Superior temporal gyrus (tissue), 1 donor: ENCODE results near the gene GLG1.
"Not testable (repeated sequence)": the region's sequence is repeated elsewhere in the genome, so short reads cannot be mapped to it uniquely, and the experiment has no call there.

ENCODE experiments used
- DNase-seq: peaks from one replicate; pipeline ENCODE4 v3.0.0-alpha.2; 2016; ENCODE audit errors: extremely low spot score

GLG1 gene

GRCh38 chr16:74446866-74447265 lies 160.0 kb downstream of the GLG1 start:
- DNase-seq = no peak

GRCh38 chr16:74443624-74444346 lies 163.1 kb downstream of the GLG1 start:
- not testable (repeated sequence) for DNase-seq

- DNase-seq = no peak
Measured at GRCh38 chr16:74439685-74440084, 167.2 kb downstream of the GLG1 start.

GRCh38 chr16:74438492-74438979 lies 168.4 kb downstream of the GLG1 start:
- no peak for DNase-seq

- DNase-seq = no peak
Measured at GRCh38 chr16:74431516-74431915, 175.4 kb downstream of the GLG1 start.

GRCh38 chr16:74430036-74430712 lies 176.7 kb downstream of the GLG1 start:
- DNase-seq = peak; percentile 57

GRCh38 chr16:74428493-74428892 lies 178.4 kb downstream of the GLG1 start:
- not testable (repeated sequence) for DNase-seq

- not testable (repeated sequence) for DNase-seq
Measured at GRCh38 chr16:74425751-74426150, 181.2 kb downstream of the GLG1 start.

GRCh38 chr16:74423721-74424120 lies 183.2 kb downstream of the GLG1 start:
- not testable (repeated sequence) for DNase-seq

GRCh38 chr16:74422086-74422485 lies 184.8 kb downstream of the GLG1 start:
- DNase-seq = not testable (repeated sequence)

- not testable (repeated sequence) for DNase-seq
Measured at GRCh38 chr16:74421482-74421785, 185.5 kb downstream of the GLG1 start.

- not testable (repeated sequence) for DNase-seq
Measured at GRCh38 chr16:74420612-74421481, 186.1 kb downstream of the GLG1 start, which contains the start of gene CLEC18B. Gene CLEC18B, minus strand, starts transcription at chr16:74421478. Its CDS starts 208 bp downstream, at chr16:74421270.

GRCh38 chr16:74419811-74420210 lies 187.1 kb downstream of the GLG1 start:
- not testable (repeated sequence) for DNase-seq

GRCh38 chr16:74417897-74418296 lies 189.0 kb downstream of the GLG1 start:
- DNase-seq = not testable (repeated sequence)

- DNase-seq = not testable (repeated sequence)
Measured at GRCh38 chr16:74413920-74414319, 193.0 kb downstream of the GLG1 start.

- DNase-seq = not testable (repeated sequence)
Measured at GRCh38 chr16:74413485-74413884, 193.4 kb downstream of the GLG1 start.

- DNase-seq = not testable (repeated sequence)
Measured at GRCh38 chr16:74412775-74413390, 194.0 kb downstream of the GLG1 start.

GRCh38 chr16:74412138-74412774 lies 194.7 kb downstream of the GLG1 start:
- DNase-seq = not testable (repeated sequence)

- not testable (repeated sequence) for DNase-seq
Measured at GRCh38 chr16:74410981-74411380, 195.9 kb downstream of the GLG1 start.

- not testable (repeated sequence) for DNase-seq
Measured at GRCh38 chr16:74410057-74410957, 196.6 kb downstream of the GLG1 start.
